Hematopoietic multipotent progenitor cell treated with erythropoietin and hydrocortisone succinate and interleukin-3 and kit ligand, for 6 days (in vitro differentiated cells): ENCODE measurements around the gene ZNF273.
"Not testable (repeated sequence)": the region's sequence is repeated elsewhere in the genome, so short reads cannot be mapped to it uniquely, and the experiment has no call there.

ENCODE experiments used
- DNase-seq: peaks from one replicate; pipeline ENCODE4 v3.0.0-alpha.2; 2015

The ZNF273 gene

DNA sequence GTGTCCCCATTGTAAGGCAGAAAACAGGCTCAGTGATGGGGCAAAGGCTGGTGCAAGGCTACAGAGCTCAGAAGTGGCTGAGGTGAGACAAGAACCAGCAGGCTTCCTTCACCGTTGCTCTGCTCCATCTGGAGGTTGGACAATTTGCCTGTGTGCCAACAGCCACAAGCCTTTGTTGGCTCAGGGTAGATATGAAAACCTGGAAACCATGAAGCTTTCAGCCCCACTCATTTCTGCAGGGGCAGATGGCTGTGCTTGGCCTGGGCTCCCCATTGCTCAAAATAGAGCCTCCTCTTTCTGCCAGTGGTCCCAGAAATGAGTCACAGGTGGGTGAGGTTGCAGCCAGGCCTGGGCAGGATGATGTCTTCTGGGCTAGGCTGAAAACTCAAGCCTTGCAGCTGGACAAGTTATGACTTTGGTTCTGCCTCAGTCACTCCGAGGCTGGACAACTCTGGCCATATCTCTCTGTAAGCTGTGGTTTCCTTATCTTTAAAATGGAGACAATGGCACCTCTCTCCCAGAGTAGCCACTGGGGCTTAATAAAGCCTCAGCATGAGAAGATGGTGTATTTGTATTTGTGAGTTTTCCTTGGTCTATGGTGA lies 12.2 kb upstream of the ZNF273 start:
- DNase-seq = peak; percentile 66

- DNase-seq = peak; percentile 93
Measured at GRCh38 chr7:64891363-64892081, 11.6 kb upstream of the ZNF273 start.

DNA sequence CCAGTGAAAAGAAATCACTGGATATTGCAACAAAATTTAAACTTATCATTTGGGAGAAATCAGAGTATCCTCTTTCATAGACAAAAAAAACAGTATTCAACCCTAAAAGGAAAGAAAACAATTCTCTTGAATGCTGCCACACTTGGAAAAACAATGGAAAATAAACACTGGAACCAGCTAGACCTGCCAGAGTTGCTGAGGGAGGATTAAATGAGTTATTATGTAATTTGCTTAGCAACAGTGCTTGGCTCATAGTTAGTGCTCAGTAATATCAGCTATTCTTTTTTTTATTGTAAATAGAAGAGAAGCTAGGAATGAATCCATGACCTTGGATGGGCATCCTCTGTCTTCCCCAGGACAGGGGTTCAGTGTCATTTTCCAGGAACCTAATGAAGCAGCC lies 11.0 kb upstream of the ZNF273 start:
- no peak for DNase-seq

DNA sequence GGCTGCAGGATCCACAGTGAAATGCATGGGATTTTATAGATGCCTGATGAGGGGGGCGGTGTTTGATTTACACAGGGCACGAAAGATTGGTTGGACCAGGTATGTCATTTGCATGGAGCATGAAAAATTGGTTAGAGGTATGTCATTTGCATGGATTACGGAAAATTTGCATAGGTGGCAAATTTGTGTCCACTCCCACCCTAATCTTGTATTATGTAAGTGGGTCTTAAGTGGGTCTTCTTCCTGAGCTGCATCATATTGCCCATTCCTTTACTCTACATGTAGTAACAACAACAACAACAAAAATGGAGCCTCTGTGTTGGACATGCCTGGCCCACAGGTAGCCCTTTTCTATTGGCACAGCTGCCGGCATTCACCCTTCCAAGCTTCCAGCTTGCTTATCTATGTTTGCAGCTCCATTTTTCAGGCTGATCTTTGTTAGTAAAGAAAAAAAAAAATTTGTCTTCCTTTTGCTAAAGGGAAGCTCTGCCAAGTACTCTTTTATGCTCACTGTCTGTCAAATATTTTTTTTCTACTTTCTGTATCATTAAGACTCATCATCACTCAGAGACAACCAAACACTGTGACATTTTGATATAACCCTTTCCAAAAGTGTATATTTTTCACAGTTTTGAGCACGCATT lies 10.3 kb upstream of the ZNF273 start:
- peak; percentile 61 for DNase-seq

DNA sequence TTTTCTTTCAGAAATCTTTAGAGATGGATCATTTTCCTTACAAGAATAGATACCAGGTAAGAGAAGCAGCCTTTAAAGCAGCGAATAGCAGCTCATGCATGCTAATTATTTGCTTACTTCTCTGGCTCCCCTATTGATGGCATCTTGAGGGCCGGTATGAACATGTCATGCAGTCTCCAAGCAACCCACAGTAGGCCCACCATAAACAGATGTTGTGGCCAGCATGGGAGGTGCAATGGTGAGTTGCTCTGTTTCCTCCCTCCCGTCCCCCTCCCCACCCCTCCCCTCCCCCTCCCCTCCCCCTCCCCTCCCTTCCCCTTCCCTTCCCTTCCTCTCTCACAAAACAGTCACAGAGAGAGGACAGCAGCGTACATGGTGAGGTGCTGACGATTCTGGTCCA lies 9.7 kb upstream of the ZNF273 start:
- no peak for DNase-seq

- DNase-seq = not testable (repeated sequence)
Measured at GRCh38 chr7:64902461-64902805, 640 bp upstream of the ZNF273 start.

DNA sequence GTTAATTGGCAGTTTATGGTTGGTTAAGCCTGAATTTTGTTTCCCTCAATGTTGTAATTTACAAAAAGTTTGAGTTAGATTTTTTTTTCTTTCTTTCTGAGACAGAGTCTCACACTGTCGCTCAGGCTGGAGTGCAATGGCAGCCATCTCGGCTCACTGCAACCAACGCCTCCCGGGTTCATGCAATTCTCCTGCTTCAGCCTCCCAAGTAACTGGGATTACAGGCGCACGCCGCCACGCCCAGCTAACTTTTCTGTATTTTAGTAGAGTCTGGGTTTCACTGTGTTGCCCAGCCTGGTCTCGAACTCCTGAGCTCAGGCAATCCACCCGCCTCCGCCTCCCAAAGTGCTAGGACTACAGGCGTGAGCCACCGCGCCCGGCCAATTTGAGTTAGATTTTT lies 935 bp downstream of the ZNF273 start:
- no peak for DNase-seq

GRCh38 chr7:64905133-64905532 lies 2.1 kb downstream of the ZNF273 start:
- no peak for DNase-seq

DNA sequence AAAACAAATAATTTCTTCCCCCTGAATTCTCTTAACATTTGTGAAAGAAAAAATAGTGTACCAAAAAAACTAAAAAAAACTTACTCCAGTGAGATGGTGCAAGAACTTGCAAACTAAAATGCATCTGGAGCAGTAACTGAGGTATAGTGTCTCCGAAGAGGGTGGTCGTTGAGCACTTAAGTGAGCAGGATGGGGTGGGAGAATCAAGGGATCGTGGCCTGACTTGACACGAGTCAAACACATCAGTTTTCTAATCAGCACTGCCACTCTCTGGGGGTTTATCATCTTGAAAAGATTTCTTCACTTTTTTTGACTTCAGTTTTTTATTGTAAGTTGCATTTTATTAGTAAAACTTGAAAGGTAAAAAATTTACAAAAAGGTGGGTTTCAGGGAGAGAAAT lies 2.5 kb downstream of the ZNF273 start:
- DNase-seq = peak; percentile 45

GRCh38 chr7:64907641-64908326 lies 4.7 kb downstream of the ZNF273 start:
- DNase-seq = no peak

DNA sequence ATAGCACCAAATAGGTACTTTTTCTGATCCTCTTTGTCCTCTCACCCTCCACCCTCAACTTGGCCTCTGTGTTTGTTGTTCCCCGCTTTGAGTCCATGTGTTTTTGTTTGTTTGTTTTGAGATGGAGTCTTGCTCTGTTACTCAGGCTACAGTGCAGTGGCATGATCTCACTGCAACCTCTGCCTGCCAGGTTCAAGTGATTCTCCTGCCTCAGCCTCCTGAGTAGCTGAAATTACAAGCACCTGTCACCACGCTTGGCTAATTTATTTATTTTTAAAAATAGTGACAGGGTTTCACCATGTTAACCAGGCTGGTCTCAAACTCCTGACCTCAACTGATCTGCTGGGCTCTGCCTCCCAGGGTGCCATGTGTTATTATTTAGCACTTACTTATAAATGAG lies 5.3 kb downstream of the ZNF273 start:
- DNase-seq = no peak

DNA sequence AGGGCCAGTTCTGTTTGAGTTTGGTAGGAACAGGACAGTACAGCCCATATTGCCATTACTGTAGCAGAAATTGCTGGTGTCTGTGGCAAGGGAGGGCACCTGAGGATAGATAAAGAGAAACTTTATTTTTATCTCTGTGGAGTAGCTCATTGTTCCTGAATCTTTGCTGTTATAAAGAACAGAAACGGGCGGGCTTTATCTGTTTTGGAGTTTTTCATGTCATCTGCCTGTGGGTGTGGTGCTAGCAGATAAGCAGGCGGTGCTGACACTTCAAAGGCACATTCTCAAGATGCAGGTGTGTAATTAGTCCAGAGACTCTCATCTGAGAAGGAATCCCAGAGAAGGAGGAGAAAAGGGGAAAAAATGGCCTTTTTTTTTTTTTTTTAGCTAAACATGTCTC lies 11.5 kb downstream of the ZNF273 start:
- peak; percentile 82 for DNase-seq

GRCh38 chr7:64915301-64915700 lies 12.2 kb downstream of the ZNF273 start:
- DNase-seq = not testable (repeated sequence)

DNA sequence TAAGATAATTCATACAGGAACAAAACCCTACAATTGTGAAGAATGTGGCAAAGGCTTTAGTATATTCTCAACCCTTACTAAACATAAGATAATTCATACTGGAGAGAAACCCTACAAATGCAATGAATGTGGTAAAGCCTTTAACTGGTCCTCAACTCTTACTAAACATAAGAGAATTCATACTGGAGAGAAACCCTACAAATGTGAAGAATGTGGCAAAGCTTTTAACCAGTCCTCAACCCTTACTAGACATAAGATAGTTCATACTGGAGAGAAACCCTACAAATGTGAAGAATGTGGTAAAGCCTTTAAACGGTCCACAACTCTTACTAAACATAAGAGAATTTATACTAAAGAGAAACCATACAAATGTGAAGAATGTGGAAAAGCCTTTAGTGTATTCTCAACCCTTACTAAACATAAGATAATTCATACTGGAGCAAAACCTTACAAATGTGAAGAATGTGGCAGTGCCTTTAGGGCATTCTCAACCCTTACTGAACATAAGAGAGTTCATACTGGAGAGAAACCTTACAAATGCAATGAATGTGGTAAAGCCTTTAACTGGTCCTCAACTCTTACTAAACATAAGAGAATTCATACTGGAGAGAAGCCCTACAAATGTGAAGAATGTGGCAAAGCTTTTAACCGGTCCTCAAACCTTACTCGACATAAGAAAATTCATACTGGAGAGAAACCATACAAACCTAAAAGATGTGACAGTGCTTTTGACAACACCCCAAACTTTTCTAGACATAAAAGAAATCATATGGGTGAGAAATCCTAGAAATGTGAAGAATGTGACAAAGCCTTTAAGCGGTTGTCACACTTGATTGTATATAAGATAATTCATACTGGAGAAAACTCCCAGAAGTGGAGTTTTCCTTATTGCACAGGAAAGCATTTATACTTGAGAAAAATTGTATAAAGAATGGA lies 25.4 kb downstream of the ZNF273 start:
- DNase-seq = not testable (repeated sequence)

GRCh38 chr7:64934478-64934877 lies 31.4 kb downstream of the ZNF273 start:
- no peak for DNase-seq

GRCh38 chr7:64938540-64938939 lies 35.5 kb downstream of the ZNF273 start:
- DNase-seq = no peak

- not testable (repeated sequence) for DNase-seq
Measured at GRCh38 chr7:64940021-64940420, 36.9 kb downstream of the ZNF273 start.

- peak; percentile 93 for DNase-seq
Measured at GRCh38 chr7:64944667-64945502, 41.8 kb downstream of the ZNF273 start.

DNA sequence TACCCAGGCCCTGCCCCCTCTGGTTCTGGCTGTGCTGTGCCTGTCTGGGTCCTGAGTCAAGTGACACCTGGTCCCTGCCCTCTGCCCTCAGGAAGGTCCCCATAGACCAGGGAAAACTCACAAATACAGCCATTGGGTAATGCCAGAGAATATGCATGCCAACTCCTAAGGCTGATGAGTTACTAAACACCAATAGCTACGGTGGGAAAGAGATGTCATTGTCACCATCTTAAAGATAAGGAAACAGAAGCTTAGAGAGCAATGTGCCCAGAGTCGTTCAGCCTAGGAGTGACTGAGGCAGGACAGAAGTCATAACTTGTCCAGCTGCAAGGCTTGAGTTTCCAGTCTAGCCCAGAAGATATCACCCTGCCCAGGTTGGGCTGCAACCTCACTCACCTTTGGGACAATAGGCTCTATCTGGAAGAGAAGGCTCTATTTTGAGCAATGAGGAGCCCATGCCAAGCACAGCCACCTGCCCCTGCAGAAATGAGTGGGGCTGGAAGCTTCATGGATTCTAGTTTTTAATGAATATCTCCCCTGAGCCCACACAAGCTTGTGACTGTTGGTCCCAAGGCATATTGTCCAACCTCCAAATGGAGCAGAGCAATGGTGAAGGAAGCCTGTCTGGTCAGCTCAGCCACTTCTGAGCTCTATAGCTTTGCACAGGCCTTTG lies 42.6 kb downstream of the ZNF273 start:
- peak; percentile 59 for DNase-seq

DNA sequence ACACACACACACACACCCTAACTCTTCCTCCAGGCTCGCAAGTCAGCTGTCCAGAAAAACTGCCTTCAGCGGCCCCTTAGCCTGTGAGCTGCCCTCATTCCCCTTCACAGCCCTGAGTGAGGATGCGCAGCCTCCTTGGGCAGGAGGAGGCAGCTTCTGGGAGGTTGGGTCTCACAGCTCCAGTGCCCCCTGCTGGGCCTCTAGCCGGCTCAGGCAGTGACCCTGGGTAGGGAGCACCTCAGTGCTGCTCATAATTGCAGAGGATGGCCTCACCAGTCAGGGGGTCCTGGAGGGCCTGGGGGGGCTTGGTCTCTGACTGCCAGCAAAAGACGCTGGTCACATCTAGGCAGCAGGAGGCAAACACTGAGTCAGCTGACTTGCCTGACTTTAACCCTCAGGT lies 43.7 kb downstream of the ZNF273 start:
- DNase-seq = peak; percentile 57
